GM21515 (cell line): ENCODE data around the gene ASIC4.

Source experiments
- ATAC-seq: cut with Tn5 transposase; IDR thresholded peaks from one replicate; pipeline ENCODE4 v1.9.1; 2021; ENCODE audit not compliant: unreplicated experiment

The ASIC4 gene

GRCh38 chr2:219514196-219514761, at the start of gene ASIC4:
TSS of gene ASIC4 (plus strand) at chr2:219514482. CDS start at chr2:219514725, 243 bp downstream.
- no peak for ATAC-seq

- no peak for ATAC-seq
Observed at GRCh38 chr2:219465659-219466561, 48.4 kb upstream of the ASIC4 start.

- no peak for ATAC-seq
Observed at GRCh38 chr2:219466816-219467735, 47.2 kb upstream of the ASIC4 start.

GRCh38 chr2:219467736-219468075, 46.6 kb upstream of the ASIC4 start:
- ATAC-seq = no peak

GRCh38 chr2:219468410-219469185, 45.7 kb upstream of the ASIC4 start:
- ATAC-seq = no peak

- no peak for ATAC-seq
Observed at GRCh38 chr2:219469186-219469724, 45.0 kb upstream of the ASIC4 start.

- ATAC-seq = no peak
Observed at GRCh38 chr2:219470429-219470828, 43.9 kb upstream of the ASIC4 start.

- no peak for ATAC-seq
Observed at GRCh38 chr2:219471476-219472371, 42.6 kb upstream of the ASIC4 start.

GRCh38 chr2:219472629-219473187, 41.6 kb upstream of the ASIC4 start:
- ATAC-seq = no peak

GRCh38 chr2:219473511-219473910, 40.8 kb upstream of the ASIC4 start:
- ATAC-seq = no peak

- no peak for ATAC-seq
Observed at GRCh38 chr2:219474285-219475060, 39.8 kb upstream of the ASIC4 start.

- ATAC-seq = no peak
Observed at GRCh38 chr2:219475278-219475677, 39.0 kb upstream of the ASIC4 start.

- ATAC-seq = peak; percentile 57
Observed at GRCh38 chr2:219475697-219476651, 38.3 kb upstream of the ASIC4 start.

- no peak for ATAC-seq
Observed at GRCh38 chr2:219476652-219477151, 37.6 kb upstream of the ASIC4 start.

GRCh38 chr2:219477179-219477578, 37.1 kb upstream of the ASIC4 start:
- ATAC-seq = no peak

GRCh38 chr2:219477815-219478214, 36.5 kb upstream of the ASIC4 start:
- ATAC-seq = no peak

GRCh38 chr2:219478916-219479315, 35.4 kb upstream of the ASIC4 start:
- ATAC-seq = no peak
